Esophagus (tissue), 2 donors: ENCODE measurements around the gene ABCF2. TPM values are rescaled to one million over a fixed set of nuclear protein-coding genes. Genes with fewer than 3 reads are reported as not detected.

ENCODE experiments used
- H3K27ac ChIP-seq, 2 donors: one replicate each; pipeline ENCODE4 v1.5.1; 2013; ENCODE audit warnings: low read depth in 2 of 2, mild to moderate bottlenecking in 2 of 2, inconsistent platforms in 1 of 2, low read length in 1 of 2, moderate library complexity in 1 of 2
- H3K27me3 ChIP-seq, 2 donors: one replicate each; pipeline ENCODE4 v1.6.1; 2013; ENCODE audit warnings: low read length in 2 of 2, control low read depth in 1 of 2, mild to moderate bottlenecking in 1 of 2; ENCODE audit not compliant: insufficient read depth in 2 of 2, control insufficient read depth in 1 of 2
- H3K36me3 ChIP-seq, 2 donors: one replicate each; pipeline ENCODE4 v1.6.1; 2013; ENCODE audit warnings: low read length in 1 of 2; ENCODE audit not compliant: control insufficient read depth in 2 of 2, insufficient read depth in 2 of 2
- H3K4me1 ChIP-seq, 2 donors: one replicate each; pipeline ENCODE4 v1.6.1; 2013; ENCODE audit warnings: low read length in 1 of 2; ENCODE audit not compliant: control insufficient read depth in 2 of 2, insufficient read depth in 2 of 2
- H3K4me3 ChIP-seq, 2 donors: one replicate each; pipeline ENCODE4 v1.5.1; 2013; ENCODE audit warnings: low read length in 2 of 2, mild to moderate bottlenecking in 2 of 2, low read depth in 1 of 2, moderate library complexity in 1 of 2
- H3K9me3 ChIP-seq, 2 donors: one replicate each; pipeline ENCODE4 v1.6.1; 2013; ENCODE audit warnings: mild to moderate bottlenecking in 2 of 2, low read depth in 1 of 2, low read length in 1 of 2, moderate library complexity in 1 of 2; ENCODE audit not compliant: control insufficient read depth in 2 of 2, insufficient read depth in 1 of 2
- WGBS, 2 donors: extraction: QIAGEN DNeasy Blood & Tissue Kit; methylation state at CpG; one replicate each; pipeline ENCODE4 v1.1.7; 2013; 5-methylcytosine and 5-hydroxymethylcytosine counted together
- polyA plus RNA-seq, 2 donors: library from polyadenylated mRNA; stranded (reverse); fragments of 200-250 nt; gene quantifications; one replicate each; pipeline ENCODE4 v1.2.3, GENCODE V29; 2013
- donor health status: healthy with polysubstance abuse.
- donor health status: Bipolar disorder and iron deficiency.

ABCF2 gene
- polyA plus RNA-seq, 2 donors: 8.6 to 19.8 TPM

GRCh38 chr7:151189038-151189437, 38.0 kb downstream of the ABCF2 start:
- no peak overlapping the region for H3K4me3 ChIP-seq
- H3K27me3 ChIP-seq: no peaks in the 10 kb centered on the region
- H3K4me1 ChIP-seq: no peaks in the 10 kb centered on the region
- no peaks in the 10 kb centered on the region for H3K36me3 ChIP-seq
- H3K9me3 ChIP-seq: no peaks in the 10 kb centered on the region
- WGBS, 2 donors: 59 to 77% methylated on average over 4 of the region's 4 CpGs
- H3K27ac ChIP-seq: no peak overlapping the region

GRCh38 chr7:151188252-151188542, 38.8 kb downstream of the ABCF2 start:
- no peak overlapping the region for H3K27ac ChIP-seq
- no peaks in the 10 kb centered on the region for H3K9me3 ChIP-seq
- H3K4me1 ChIP-seq: no peaks in the 10 kb centered on the region
- WGBS, 2 donors: 50 to 53% methylated on average over 5 of the region's 5 CpGs
- no peaks in the 10 kb centered on the region for H3K27me3 ChIP-seq
- no peak overlapping the region for H3K4me3 ChIP-seq
- no peaks in the 10 kb centered on the region for H3K36me3 ChIP-seq

GRCh38 chr7:151187409-151188251, 39.4 kb downstream of the ABCF2 start:
- Histone ChIP-seq H3K4me1 (no peaks in the 10 kb centered on the region), H3K4me3 (no peak overlapping the region), H3K9me3 (no peaks in the 10 kb centered on the region), H3K27ac (no peak overlapping the region), H3K27me3 (no peaks in the 10 kb centered on the region), H3K36me3 (no peaks in the 10 kb centered on the region)
- 72 to 77% methylated on average over 22 of the region's 22 CpGs for WGBS, 2 donors

GRCh38 chr7:151186640-151187408, 40.2 kb downstream of the ABCF2 start, which contains the start of gene ASB10:
ASB10 (minus strand) TSS chr7:151187250; CDS start chr7:151187130, 120 bp downstream.
- WGBS, 2 donors: 78 to 83% methylated on average over 22 of the region's 22 CpGs
- no peak within 1 kb of the TSS for H3K27ac ChIP-seq

GRCh38 chr7:151185762-151186639, 41.0 kb downstream of the ABCF2 start:
- no peaks in the 10 kb centered on the region for H3K9me3 ChIP-seq
- H3K36me3 ChIP-seq: no peaks in the 10 kb centered on the region
- 83 to 88% methylated on average over 16 of the region's 16 CpGs for WGBS, 2 donors
- no peak overlapping the region for H3K27ac ChIP-seq
- no peaks in the 10 kb centered on the region for H3K4me1 ChIP-seq
- H3K27me3 ChIP-seq: no peaks in the 10 kb centered on the region
- no peak overlapping the region for H3K4me3 ChIP-seq

More at GRCh38 chr7:151186640-151187408, 40.2 kb downstream of the ABCF2 start, which contains the start of gene ASB10:
- Histone ChIP-seq H3K4me3 (no peak within 1 kb of the TSS), H3K36me3 (no peaks in the 10 kb centered on the region), H3K4me1 (no peaks in the 10 kb centered on the region), H3K9me3 (no peaks in the 10 kb centered on the region), H3K27me3 (no peaks in the 10 kb centered on the region)

GRCh38 chr7:151181011-151181431, 46.0 kb downstream of the ABCF2 start:
- Histone ChIP-seq H3K27me3 (no peaks in the 10 kb centered on the region), H3K36me3 (no peaks in the 10 kb centered on the region), H3K4me3 (no peak overlapping the region), H3K27ac (no peak overlapping the region), H3K9me3 (no peaks in the 10 kb centered on the region), H3K4me1 (no peaks in the 10 kb centered on the region)
- WGBS, 2 donors: 81 to 84% methylated on average over 22 of the region's 22 CpGs

GRCh38 chr7:151179946-151180345, 47.1 kb downstream of the ABCF2 start:
- H3K4me3 ChIP-seq: no peak overlapping the region
- no peaks in the 10 kb centered on the region for H3K4me1 ChIP-seq
- H3K27ac ChIP-seq: no peak overlapping the region
- WGBS, 2 donors: 75 to 83% methylated on average over 4 of the region's 4 CpGs
- H3K36me3 ChIP-seq: no peaks in the 10 kb centered on the region
- H3K27me3 ChIP-seq: no peaks in the 10 kb centered on the region
- peaks cover 0 to 3% of the 10 kb centered on the region in 2 donors for H3K9me3 ChIP-seq

GRCh38 chr7:151179287-151179860, 47.6 kb downstream of the ABCF2 start:
- Histone ChIP-seq H3K27ac (no peak overlapping the region), H3K4me1 (no peaks in the 10 kb centered on the region), H3K27me3 (no peaks in the 10 kb centered on the region), H3K36me3 (no peaks in the 10 kb centered on the region), H3K4me3 (no peak overlapping the region), H3K9me3 (peaks cover 0 to 3% of the 10 kb centered on the region in 2 donors)
- WGBS, 2 donors: 74 to 76% methylated on average over 8 of the region's 8 CpGs

GRCh38 chr7:151178831-151179230, 48.2 kb downstream of the ABCF2 start:
- peaks cover 0 to 5% of the 10 kb centered on the region in 2 donors for H3K9me3 ChIP-seq
- 57 to 75% methylated on average over 2 of the region's 2 CpGs for WGBS, 2 donors
- H3K27ac ChIP-seq: no peak overlapping the region
- H3K36me3 ChIP-seq: no peaks in the 10 kb centered on the region
- H3K27me3 ChIP-seq: no peaks in the 10 kb centered on the region
- H3K4me1 ChIP-seq: no peaks in the 10 kb centered on the region
- no peak overlapping the region for H3K4me3 ChIP-seq
